CD4-positive, alpha-beta T cell treated with Interleukin-15 for 1 hour (primary cell): ENCODE results near the gene ADRA1B.
"Not testable (repeated sequence)": the region's sequence is repeated elsewhere in the genome, so short reads cannot be mapped to it uniquely, and the experiment has no call there.

Source experiments
- DNase-seq: peaks from one replicate; pipeline ENCODE4 v3.0.0-alpha.2; 2020

ADRA1B gene

GRCh38 chr5:159933531-159934485, 17.5 kb downstream of the ADRA1B start:
- DNase-seq = no peak

DNA sequence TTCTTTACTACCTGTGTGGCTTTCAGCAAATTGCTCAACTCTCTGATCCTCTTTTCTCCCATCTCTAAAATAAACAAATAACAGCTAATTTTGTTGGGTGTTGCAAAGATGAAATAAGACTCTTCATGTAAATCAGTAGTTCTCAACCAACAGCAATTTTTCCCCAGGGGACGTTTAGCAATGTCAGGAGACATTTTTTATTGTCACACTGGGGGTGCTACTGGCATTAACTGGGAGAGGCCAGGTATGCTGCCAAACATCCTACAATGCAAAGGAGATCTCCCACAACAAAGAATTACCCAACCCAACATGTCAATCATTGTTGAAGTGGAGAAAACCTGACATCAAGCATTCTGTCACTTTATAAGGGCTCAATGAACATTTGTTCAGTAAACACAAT, 19.7 kb downstream of the ADRA1B start:
- no peak for DNase-seq

DNA sequence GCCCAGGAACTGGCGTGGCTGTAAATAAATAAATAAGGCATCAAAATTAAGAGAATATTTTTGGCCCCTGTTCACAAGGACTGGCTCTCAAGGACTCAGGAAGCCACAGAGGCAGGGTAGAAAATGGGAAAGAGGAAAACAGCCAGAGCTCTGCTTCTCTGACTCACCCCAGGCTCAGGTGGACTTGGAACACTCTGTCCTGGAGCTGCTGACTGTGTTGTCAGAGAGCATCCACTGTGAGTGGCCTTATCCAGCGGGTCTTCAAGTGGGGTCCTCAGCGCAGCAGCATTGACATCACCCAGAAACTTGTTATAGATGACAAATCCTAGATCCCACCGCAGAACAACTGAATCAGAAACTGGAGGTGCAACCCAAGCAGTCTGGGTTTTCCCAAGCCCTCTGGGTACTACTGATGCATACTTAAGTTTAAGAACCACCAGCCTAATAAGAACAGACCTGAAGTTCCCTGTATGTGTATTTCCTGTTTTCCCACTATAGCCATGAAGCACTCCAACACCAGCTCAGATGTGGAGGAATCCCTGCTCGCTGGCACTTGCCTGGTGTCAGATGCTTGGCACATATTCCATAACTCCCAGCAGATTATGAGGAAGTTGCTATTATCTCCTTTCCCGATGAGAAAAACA, 20.5 kb downstream of the ADRA1B start:
- DNase-seq = no peak

- DNase-seq = no peak
These were observed 21.3 kb downstream of the ADRA1B start for GRCh38 chr5:159937580-159937979.

GRCh38 chr5:159943326-159943725, 27.0 kb downstream of the ADRA1B start:
- DNase-seq = no peak

GRCh38 chr5:159944056-159944600, 27.8 kb downstream of the ADRA1B start:
- DNase-seq = no peak

GRCh38 chr5:159945359-159945758, 29.1 kb downstream of the ADRA1B start:
- no peak for DNase-seq

DNA sequence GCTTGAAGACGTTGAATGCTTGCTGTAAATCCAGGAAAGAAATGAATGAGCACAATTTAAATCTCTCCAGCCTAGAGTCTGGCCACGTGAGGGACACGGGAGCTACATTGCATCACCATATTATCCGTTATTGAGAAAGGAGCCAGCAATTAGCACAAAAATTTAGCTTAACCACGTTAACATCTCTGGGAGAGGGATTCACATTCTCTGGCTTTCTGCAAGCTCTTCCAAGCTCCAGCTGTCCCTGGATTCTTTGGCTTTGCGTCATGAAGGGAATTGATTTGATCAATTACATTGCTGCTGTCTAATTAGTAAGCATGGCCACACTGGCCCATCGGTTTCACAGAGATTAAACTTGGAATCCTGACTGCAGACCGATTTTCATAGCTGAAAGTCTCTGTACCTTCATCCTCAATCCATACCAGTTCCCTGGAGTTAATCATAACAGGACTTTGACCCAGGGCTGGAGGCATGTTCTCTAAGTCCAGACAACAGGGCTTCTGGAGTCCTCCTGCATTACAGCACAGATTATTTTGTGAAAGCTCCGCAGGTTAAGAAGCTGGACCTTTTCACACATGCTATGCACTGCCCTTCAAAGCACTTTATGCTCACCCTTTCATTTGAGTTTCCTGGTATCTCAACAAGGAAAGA, 31.6 kb downstream of the ADRA1B start:
- no peak for DNase-seq

DNA sequence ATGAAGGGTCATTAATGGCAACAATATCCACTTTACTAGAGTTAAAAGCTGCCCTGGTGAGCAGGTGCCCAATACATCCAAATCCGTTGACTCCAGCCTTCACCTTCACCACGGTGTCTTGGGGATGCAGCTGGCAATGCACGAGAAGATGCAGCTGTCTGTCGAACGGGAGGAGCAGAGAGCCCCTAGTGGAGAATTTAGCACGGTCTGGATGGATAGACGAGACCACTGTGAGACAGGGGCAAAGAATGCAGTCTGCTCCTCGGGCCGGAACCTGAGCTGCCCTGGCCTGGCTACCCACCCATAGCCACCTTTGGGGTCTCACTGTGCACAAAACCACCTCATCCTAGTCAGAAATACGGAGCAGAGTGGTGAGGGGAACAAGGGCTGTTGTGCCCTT, 35.1 kb downstream of the ADRA1B start:
- no peak for DNase-seq

DNA sequence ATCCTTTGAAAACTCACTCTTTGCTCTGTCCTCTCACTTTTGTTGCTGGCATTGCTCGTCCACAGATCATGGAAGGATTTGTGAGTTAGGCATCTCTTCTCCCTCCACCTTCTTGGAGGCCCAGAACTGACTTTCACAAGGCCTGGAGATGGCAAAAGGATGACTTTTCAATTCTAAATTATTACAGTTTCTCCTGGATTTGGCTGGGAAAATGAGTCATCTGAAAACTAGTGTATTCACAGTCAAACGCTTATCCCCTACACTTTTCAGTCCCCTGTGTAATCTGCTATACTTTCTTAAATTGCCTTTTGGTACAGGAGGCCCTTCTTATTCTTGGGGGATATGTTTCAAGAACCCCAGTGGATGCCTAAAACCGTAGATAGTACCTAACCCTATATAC, 35.6 kb downstream of the ADRA1B start:
- DNase-seq = no peak

GRCh38 chr5:159953609-159954008, 37.3 kb downstream of the ADRA1B start:
- no peak for DNase-seq

DNA sequence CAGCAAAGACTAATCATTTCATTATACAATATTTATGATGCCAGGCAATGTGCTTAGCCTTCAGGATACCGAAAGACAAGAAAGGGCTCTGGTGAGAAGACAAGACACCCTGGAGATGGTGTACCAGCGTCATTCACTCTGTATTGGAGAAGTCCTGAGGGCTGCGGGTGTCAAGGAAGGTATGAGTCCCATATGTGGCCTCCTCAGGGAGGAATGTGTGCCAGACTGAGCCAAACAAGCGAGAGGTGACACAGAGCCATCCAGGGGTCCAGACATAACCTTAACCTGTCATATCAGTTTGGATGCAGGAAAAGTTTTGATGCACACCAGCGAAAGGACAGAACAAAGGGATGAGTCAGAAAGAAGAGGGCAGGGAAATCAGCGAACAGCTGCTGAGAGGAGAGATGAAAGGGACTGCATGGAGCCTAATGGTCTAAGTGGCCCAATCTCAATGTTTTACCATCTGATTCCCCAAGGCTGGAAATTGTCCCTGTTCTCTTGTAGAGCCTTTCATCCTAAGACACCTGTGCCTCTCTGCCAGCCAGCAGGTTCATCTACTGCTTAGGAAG, 38.9 kb downstream of the ADRA1B start:
- no peak for DNase-seq

DNA sequence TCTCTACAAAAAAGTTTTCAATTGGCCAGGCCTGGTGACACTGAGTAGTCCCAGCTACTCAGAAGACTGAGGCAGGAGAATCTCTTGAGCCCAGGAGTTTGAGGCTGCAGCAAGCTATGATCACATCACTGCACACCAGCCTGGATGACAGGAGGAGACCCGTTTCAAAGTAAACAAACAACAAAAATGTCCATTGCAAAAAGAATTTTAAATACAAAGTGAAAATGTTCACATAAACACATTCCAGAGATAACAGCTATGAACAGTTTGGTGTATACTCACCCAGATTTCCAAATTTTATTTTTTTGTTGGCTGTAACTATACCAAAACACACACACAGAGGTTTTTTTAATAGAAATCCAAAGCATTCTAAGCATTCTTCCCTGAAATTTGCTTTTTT, 39.8 kb downstream of the ADRA1B start:
- no peak for DNase-seq

DNA sequence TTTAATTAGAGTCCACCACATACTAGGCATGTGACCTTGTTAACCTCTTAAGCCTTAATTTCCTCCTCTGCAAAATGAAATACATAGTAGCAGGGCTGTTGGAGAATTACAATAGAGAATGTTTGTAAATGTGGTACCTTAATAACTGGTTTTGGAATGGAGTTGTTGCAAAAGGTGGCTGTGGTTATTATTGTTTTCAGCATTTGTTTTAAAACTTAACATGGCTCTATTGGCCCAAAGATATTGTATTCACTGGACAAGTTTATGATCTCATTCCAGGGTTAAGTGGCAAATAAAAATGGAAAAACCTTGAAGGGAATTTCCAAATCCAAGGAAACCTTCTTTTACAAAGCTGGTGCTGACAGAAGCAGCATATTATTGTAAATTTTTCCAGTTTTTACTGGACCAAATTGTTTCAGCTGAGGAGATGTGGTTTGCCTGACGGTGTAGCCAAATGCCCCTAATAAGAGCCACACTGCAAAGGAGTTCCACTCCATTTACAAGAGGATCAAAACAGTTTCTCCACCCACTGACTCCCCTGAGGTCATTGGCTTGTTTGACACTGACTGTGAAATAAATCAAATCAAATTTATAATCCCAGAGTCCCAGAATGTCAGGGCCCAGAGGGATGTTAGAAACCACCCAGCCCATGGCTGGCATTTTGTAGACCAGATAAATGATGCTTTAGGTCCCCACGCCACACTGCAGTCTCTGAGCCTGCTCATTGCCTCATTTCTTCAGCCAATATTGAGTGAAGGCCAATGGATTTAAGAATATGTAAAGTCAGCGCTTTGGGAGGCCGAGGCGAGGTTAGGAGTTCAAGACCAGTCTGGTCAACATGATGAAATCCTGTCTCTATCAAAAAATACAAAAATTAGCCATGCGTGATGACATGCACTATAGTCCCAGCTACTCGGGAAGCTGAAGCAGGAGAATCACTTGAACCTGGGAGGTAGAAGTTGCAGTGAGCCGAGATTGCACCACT, 45.2 kb downstream of the ADRA1B start:
- DNase-seq = no peak

- no peak for DNase-seq
These were observed 45.9 kb downstream of the ADRA1B start for GRCh38 chr5:159962214-159962613.

DNA sequence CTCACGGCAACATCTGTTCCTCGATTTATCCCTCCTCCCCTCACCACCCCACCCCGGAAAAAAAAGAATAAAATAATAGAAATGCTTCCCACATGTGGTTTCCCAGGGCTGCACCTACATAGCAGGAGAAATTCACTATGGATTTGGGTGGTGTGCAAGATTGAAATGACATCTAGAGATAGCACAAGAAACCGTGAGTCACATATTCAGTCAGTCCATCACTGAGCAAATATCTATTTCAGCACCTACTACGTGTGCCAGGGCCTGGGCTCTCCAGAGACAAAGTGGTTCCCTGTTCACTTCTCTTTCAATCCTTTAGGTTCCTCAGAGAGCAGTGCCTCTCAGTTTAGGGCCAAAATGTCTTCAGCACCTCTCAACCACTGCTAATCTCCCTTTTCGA, 47.7 kb downstream of the ADRA1B start:
- DNase-seq = no peak

DNA sequence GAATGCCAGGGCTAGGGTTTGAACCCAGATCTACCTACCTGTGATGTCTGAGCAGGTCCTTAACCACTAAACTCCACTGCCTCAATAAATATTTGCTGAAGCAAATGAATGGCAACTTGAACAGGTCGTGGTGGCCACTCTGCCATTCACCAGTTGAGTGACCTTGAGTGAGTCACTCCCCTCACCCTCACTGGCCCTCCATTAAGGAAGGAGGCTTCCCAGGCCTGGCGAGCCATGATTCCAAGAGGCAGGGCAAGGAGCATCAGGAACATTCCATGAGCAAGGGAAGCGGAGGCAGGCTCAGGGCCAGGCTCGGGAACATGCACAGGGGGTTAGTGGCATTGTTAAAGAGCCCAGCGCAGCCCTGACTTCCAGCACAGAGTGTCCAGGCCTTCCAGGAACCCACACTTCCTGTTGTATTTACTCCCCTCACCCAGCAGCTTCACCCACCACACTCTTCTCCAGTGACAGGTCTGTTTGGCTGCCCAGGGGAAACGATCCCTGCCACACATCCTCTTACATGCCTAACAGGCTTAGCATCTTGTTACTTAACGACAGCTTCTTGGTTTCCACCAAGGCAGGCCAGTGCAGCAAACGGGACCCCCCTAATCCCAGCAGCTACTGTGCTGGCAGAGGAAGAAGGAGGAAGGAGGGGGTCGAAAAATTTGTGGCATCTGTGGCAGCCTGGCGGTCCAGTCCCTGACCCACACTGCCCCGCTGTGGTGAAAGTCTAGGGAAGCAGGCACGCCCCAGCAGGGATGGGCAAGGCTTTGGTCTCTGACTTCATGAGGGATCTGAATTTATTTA, 49.0 kb downstream of the ADRA1B start:
- no peak for DNase-seq

DNA sequence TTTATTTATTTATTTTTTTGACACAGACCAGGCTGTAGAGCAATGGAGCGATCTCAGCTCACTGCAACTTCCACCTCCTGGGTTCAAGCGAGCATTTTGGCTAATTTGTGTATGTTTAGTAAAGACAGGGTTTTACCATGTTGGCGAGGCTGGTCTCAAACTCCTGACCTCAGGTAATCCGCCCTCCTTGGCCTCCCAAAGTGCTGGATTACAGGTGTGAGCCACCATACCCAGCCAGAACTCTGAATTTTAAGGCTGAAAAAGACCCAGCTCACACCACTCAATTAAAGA, 49.5 kb downstream of the ADRA1B start:
- DNase-seq = not testable (repeated sequence)

DNA sequence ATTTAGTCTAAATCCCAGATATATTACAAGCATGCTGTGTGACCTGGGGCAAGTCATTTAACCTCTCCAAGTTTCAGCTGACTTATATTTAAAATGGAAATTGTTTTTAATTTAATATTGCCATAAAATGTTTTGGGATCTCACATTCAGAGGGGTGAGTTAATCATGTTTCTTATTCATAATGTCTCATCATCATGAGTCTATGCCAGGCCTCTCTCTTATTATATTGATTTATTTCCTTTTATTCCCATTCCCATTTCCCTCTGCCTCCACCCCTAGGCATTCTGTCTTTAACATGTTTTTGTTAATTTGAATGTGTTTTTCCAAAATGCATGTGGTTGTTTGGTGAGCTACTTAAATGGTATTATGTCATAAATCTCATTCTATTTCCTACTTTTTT, 53.7 kb downstream of the ADRA1B start:
- no peak for DNase-seq

- no peak for DNase-seq
These were observed 54.8 kb downstream of the ADRA1B start for GRCh38 chr5:159971038-159971437.

GRCh38 chr5:159971514-159971913, 55.2 kb downstream of the ADRA1B start:
- no peak for DNase-seq
